ENCODE data around the gene IL13. TPM values are rescaled to one million over a fixed set of nuclear protein-coding genes. Genes with fewer than 3 reads are reported as not detected.

The IL13 gene
- total RNA-seq, 1 experiment from 2014 or later, result not detected

GRCh38 chr5:132667761-132668705 lies 10.1 kb downstream of the IL13 start:
- in situ Hi-C loops (cut with HindIII; ENCODE audit: low pct_unique_long_range_greater_than_20kb, low sequenced_read_pairs), result no loop called here
- DNase-seq (ENCODE audit: low read depth), result no peak

- DNase-seq (ENCODE audit: low read depth), result no peak
- in situ Hi-C loops (cut with HindIII; ENCODE audit: low pct_unique_long_range_greater_than_20kb, low sequenced_read_pairs), result no loop called here
These were observed 10.9 kb downstream of the IL13 start for GRCh38 chr5:132668706-132669454.

GRCh38 chr5:132669455-132669820 lies 11.5 kb downstream of the IL13 start:
- in situ Hi-C loops (cut with HindIII; ENCODE audit: low pct_unique_long_range_greater_than_20kb, low sequenced_read_pairs), result no loop called here
- DNase-seq (ENCODE audit: low read depth), result no peak

- DNase-seq (ENCODE audit: low read depth), result no peak
- in situ Hi-C loops (cut with HindIII; ENCODE audit: low pct_unique_long_range_greater_than_20kb, low sequenced_read_pairs), result no loop called here
These were observed 12.3 kb downstream of the IL13 start for GRCh38 chr5:132669966-132670882.

GRCh38 chr5:132671000-132671399 lies 13.0 kb downstream of the IL13 start:
- in situ Hi-C loops (cut with HindIII; ENCODE audit: low pct_unique_long_range_greater_than_20kb, low sequenced_read_pairs), result no loop called here
- DNase-seq (ENCODE audit: low read depth), result no peak

GRCh38 chr5:132673488-132673887 lies 15.5 kb downstream of the IL13 start:
- in situ Hi-C loops (cut with HindIII; ENCODE audit: low pct_unique_long_range_greater_than_20kb, low sequenced_read_pairs), result no loop called here

GRCh38 chr5:132673939-132674630 lies 16.1 kb downstream of the IL13 start, which contains the start of gene IL4:
TSS of gene IL4 (plus strand) at chr5:132673989. CDS start at chr5:132674051, 62 bp downstream.
- in situ Hi-C loops (cut with HindIII; ENCODE audit: low pct_unique_long_range_greater_than_20kb, low sequenced_read_pairs), result no loop called here

More at GRCh38 chr5:132673488-132673887, 15.5 kb downstream of the IL13 start:
- DNase-seq (ENCODE audit: low read depth), result no peak

GRCh38 chr5:132674671-132675506 lies 16.9 kb downstream of the IL13 start:
- in situ Hi-C loops (cut with HindIII; ENCODE audit: low pct_unique_long_range_greater_than_20kb, low sequenced_read_pairs), result no loop called here
- no peak for DNase-seq (ENCODE audit: low read depth)

More at GRCh38 chr5:132673939-132674630, 16.1 kb downstream of the IL13 start, which contains the start of gene IL4:
- no peak for DNase-seq (ENCODE audit: low read depth)

GRCh38 chr5:132675936-132676689 lies 18.1 kb downstream of the IL13 start:
- in situ Hi-C loops (cut with HindIII; ENCODE audit: low pct_unique_long_range_greater_than_20kb, low sequenced_read_pairs), result no loop called here

GRCh38 chr5:132677191-132677590 lies 19.2 kb downstream of the IL13 start:
- in situ Hi-C loops (cut with HindIII; ENCODE audit: low pct_unique_long_range_greater_than_20kb, low sequenced_read_pairs), result no loop called here
- DNase-seq (ENCODE audit: low read depth), result peak; percentile 82

More at GRCh38 chr5:132675936-132676689, 18.1 kb downstream of the IL13 start:
- no peak for DNase-seq (ENCODE audit: low read depth)

GRCh38 chr5:132677682-132678400 lies 19.9 kb downstream of the IL13 start:
- in situ Hi-C loops (cut with HindIII; ENCODE audit: low pct_unique_long_range_greater_than_20kb, low sequenced_read_pairs), result no loop called here
- DNase-seq (ENCODE audit: low read depth), result no peak

- in situ Hi-C loops (cut with HindIII; ENCODE audit: low pct_unique_long_range_greater_than_20kb, low sequenced_read_pairs), result no loop called here
- DNase-seq (ENCODE audit: low read depth), result no peak
These were observed 20.8 kb downstream of the IL13 start for GRCh38 chr5:132678735-132679134.

GRCh38 chr5:132679166-132679565 lies 21.2 kb downstream of the IL13 start:
- no peak for DNase-seq (ENCODE audit: low read depth)
- in situ Hi-C loops (cut with HindIII; ENCODE audit: low pct_unique_long_range_greater_than_20kb, low sequenced_read_pairs), result no loop called here

- in situ Hi-C loops (cut with HindIII; ENCODE audit: low pct_unique_long_range_greater_than_20kb, low sequenced_read_pairs), result no loop called here
- DNase-seq (ENCODE audit: low read depth), result no peak
These were observed 21.9 kb downstream of the IL13 start for GRCh38 chr5:132679717-132680380.
